Esophagus muscularis mucosa (tissue), 3 donors: Measurements from ENCODE around the gene KIRREL3.

ENCODE experiments used
- POLR2A ChIP-seq: fragments of 450-650 bp; IDR thresholded peaks from one replicate; pipeline ENCODE4 v1.6.1; 2017; ENCODE audit warnings: antibody characterized with exemption, moderate library complexity, mild to moderate bottlenecking, low read depth
- TF ChIP-seq, protein P1 (sequence below), 3 experiments: fragments of 200-600 bp in 2 of 3; fragments of 450-650 bp in 1 of 3; sonication (generic) in 2 of 3; IDR thresholded peaks; one replicate each; pipeline ENCODE4 v1.5.1; 2017 to 2019; ENCODE audit warnings: antibody characterized with exemption in 3 of 3, mild to moderate bottlenecking in 2 of 3, moderate library complexity in 1 of 3

DNA sequence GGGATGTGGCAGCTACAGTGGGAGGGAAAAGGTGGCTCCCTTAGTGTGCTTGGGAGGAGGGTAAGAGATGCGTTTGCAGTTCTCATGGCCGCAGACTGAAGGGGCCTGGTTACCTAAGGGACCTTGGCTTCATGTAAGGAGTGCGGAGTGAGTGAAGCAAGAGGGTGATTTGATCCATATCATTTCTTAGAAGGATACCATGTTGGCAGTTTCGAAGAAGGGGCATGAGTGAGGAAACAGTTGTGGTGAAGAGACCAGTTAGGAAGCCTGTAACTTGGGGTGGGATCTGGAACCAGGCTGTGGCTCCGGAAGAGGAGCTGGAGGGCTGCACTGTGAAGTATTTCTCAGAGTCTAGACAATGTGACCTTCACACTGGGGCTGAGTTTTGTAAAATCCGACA, 600.1 kb downstream of the KIRREL3 start:
- TF ChIP-seq, protein P1, sequence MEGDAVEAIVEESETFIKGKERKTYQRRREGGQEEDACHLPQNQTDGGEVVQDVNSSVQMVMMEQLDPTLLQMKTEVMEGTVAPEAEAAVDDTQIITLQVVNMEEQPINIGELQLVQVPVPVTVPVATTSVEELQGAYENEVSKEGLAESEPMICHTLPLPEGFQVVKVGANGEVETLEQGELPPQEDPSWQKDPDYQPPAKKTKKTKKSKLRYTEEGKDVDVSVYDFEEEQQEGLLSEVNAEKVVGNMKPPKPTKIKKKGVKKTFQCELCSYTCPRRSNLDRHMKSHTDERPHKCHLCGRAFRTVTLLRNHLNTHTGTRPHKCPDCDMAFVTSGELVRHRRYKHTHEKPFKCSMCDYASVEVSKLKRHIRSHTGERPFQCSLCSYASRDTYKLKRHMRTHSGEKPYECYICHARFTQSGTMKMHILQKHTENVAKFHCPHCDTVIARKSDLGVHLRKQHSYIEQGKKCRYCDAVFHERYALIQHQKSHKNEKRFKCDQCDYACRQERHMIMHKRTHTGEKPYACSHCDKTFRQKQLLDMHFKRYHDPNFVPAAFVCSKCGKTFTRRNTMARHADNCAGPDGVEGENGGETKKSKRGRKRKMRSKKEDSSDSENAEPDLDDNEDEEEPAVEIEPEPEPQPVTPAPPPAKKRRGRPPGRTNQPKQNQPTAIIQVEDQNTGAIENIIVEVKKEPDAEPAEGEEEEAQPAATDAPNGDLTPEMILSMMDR (IDR thresholded peaks at IDR 0.05) = no peak
- TF ChIP-seq POLR2A = no peak
